ENCODE measurements around the gene ZBTB22.

DNA sequence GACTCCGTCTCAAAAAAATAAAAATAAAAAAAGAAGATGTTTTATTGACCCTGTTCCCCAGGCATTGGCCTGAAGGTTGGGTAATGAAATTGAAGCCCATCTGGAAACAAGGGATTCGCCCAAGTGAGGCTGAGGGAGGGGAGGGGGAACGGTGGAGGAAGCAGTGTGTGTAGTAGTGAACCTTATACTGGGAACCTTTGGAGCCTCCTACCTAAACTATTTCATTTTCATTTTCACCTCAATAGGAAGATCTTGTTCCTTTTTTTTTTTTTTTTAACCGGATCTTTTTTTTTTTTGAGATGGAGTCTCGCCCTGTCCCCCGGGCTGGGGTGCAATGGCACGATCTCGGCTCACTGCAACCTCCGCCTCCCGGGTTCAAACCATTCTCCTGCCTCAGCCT is 13.2 kb upstream of the ZBTB22 start:
- TF ChIP-seq EZH2 (IDR thresholded peaks at IDR 0.05) (no peak), POLR2AphosphoS5 (IDR thresholded peaks at IDR 0.05; ENCODE audit: borderline replicate concordance, low read depth, low read length) (no peak)

All from SK-N-MC (cell line).